HUES6 (cell line): ENCODE measurements around the gene NDUFA6.
"Not testable (repeated sequence)": the region's sequence is repeated elsewhere in the genome, so short reads cannot be mapped to it uniquely, and the experiment has no call there.

Experiments used
- H3K27ac ChIP-seq: 2 replicates; pipeline ENCODE4 v1.7.0; 2013; ENCODE audit warnings: low read depth, mild to moderate bottlenecking, low read length, inconsistent platforms
- H3K27me3 ChIP-seq: 2 replicates; pipeline ENCODE4 v1.6.1; 2013; ENCODE audit warnings: low read length; ENCODE audit not compliant: control insufficient read depth, insufficient read depth
- H3K36me3 ChIP-seq: 2 replicates; pipeline ENCODE4 v1.6.1; 2013; ENCODE audit warnings: low read length; ENCODE audit not compliant: control insufficient read depth, insufficient read depth
- H3K4me1 ChIP-seq: 2 replicates; pipeline ENCODE4 v1.6.1; 2013; ENCODE audit warnings: low read length; ENCODE audit not compliant: control insufficient read depth, insufficient read depth
- H3K4me3 ChIP-seq: 2 replicates; pipeline ENCODE4 v1.5.1; 2013; ENCODE audit warnings: low read depth, low read length
- H3K9ac ChIP-seq: one replicate; pipeline ENCODE4 v1.6.1; 2013; ENCODE audit warnings: mild to moderate bottlenecking, low read length
- H3K9me3 ChIP-seq: 2 replicates; pipeline ENCODE4 v1.6.1; 2013; ENCODE audit warnings: low read depth, low read length; ENCODE audit not compliant: control insufficient read depth, insufficient read depth

The NDUFA6 gene

GRCh38 chr22:42090596-42091454 is at the start of gene NDUFA6:
Gene NDUFA6 (minus strand): TSS chr22:42090772. CDS start chr22:42090744, 28 bp downstream.
- Histone ChIP-seq H3K36me3 (peaks cover 23% of the 10 kb centered on the region), H3K27me3 (no peaks in the 10 kb centered on the region), H3K9ac (peak within 1 kb of the TSS; percentile 93), H3K27ac (peak within 1 kb of the TSS; percentile 88), H3K4me3 (peak within 1 kb of the TSS; percentile 92), H3K9me3 (peaks cover 6% of the 10 kb centered on the region; the same call in 1 of the 2 replicates), H3K4me1 (0 out of 2 replicates have a peak, but pooled peaks cover 3% of the 10 kb centered on the region)

- not testable (repeated sequence) for H3K4me1 ChIP-seq, H3K27me3 ChIP-seq, H3K9me3 ChIP-seq, H3K4me3 ChIP-seq, H3K27ac ChIP-seq, H3K36me3 ChIP-seq, H3K9ac ChIP-seq
These were observed 49.6 kb upstream of the NDUFA6 start for GRCh38 chr22:42140153-42140552.

GRCh38 chr22:42139508-42139907 is 48.9 kb upstream of the NDUFA6 start:
- H3K9me3 ChIP-seq, H3K27me3 ChIP-seq, H3K4me3 ChIP-seq, H3K4me1 ChIP-seq, H3K36me3 ChIP-seq, H3K9ac ChIP-seq, H3K27ac ChIP-seq: not testable (repeated sequence)

- H3K9me3 ChIP-seq = peaks cover 3% of the 10 kb centered on the region; the same call in 1 of the 2 replicates
- H3K9ac ChIP-seq = no peak overlapping the region
- peaks cover 9% of the 10 kb centered on the region; the same call in 1 of the 2 replicates for H3K36me3 ChIP-seq
- H3K27me3 ChIP-seq = no peaks in the 10 kb centered on the region
- no peak overlapping the region for H3K27ac ChIP-seq
- H3K4me1 ChIP-seq = no peaks in the 10 kb centered on the region
- no peak overlapping the region for H3K4me3 ChIP-seq
These were observed 48.4 kb upstream of the NDUFA6 start for GRCh38 chr22:42138972-42139371.

GRCh38 chr22:42138122-42138770 is 47.7 kb upstream of the NDUFA6 start:
- H3K9ac ChIP-seq = no peak overlapping the region
- no peaks in the 10 kb centered on the region for H3K27me3 ChIP-seq
- H3K4me1 ChIP-seq = no peaks in the 10 kb centered on the region
- H3K4me3 ChIP-seq = no peak overlapping the region
- H3K27ac ChIP-seq = no peak overlapping the region
- peaks cover 9% of the 10 kb centered on the region; the same call in 1 of the 2 replicates for H3K36me3 ChIP-seq
- peaks cover 3% of the 10 kb centered on the region; the same call in 1 of the 2 replicates for H3K9me3 ChIP-seq

- not testable (repeated sequence) for H3K36me3 ChIP-seq, H3K4me3 ChIP-seq, H3K27me3 ChIP-seq, H3K9me3 ChIP-seq, H3K27ac ChIP-seq, H3K4me1 ChIP-seq, H3K9ac ChIP-seq
These were observed 45.1 kb upstream of the NDUFA6 start for GRCh38 chr22:42135688-42136087.

- Histone ChIP-seq H3K36me3 (peaks cover 6% of the 10 kb centered on the region; the same call in 1 of the 2 replicates), H3K4me1 (no peaks in the 10 kb centered on the region), H3K9ac (no peak overlapping the region), H3K9me3 (peaks cover 3% of the 10 kb centered on the region; the same call in 1 of the 2 replicates), H3K27ac (no peak overlapping the region), H3K4me3 (no peak overlapping the region), H3K27me3 (no peaks in the 10 kb centered on the region)
These were observed 43.8 kb upstream of the NDUFA6 start for GRCh38 chr22:42134100-42135020.

GRCh38 chr22:42132457-42132856 is 41.9 kb upstream of the NDUFA6 start:
- H3K9me3 ChIP-seq = no peaks in the 10 kb centered on the region
- no peaks in the 10 kb centered on the region for H3K4me1 ChIP-seq
- no peak overlapping the region for H3K27ac ChIP-seq
- H3K27me3 ChIP-seq = no peaks in the 10 kb centered on the region
- no peak overlapping the region for H3K4me3 ChIP-seq
- no peak overlapping the region for H3K9ac ChIP-seq
- no peaks in the 10 kb centered on the region for H3K36me3 ChIP-seq

- no peak overlapping the region for H3K9ac ChIP-seq
- H3K36me3 ChIP-seq = no peaks in the 10 kb centered on the region
- no peaks in the 10 kb centered on the region for H3K9me3 ChIP-seq
- no peak overlapping the region for H3K27ac ChIP-seq
- no peaks in the 10 kb centered on the region for H3K27me3 ChIP-seq
- no peak overlapping the region for H3K4me3 ChIP-seq
- no peaks in the 10 kb centered on the region for H3K4me1 ChIP-seq
These were observed 41.0 kb upstream of the NDUFA6 start for GRCh38 chr22:42131562-42131961.

- H3K27ac ChIP-seq = not testable (repeated sequence)
These were observed 40.3 kb upstream of the NDUFA6 start, which contains the start of gene CYP2D6 for GRCh38 chr22:42130639-42131431. Gene CYP2D6 (minus strand): TSS chr22:42130810. CDS start chr22:42130791, 19 bp downstream.

More at GRCh38 chr22:42130639-42131431, 40.3 kb upstream of the NDUFA6 start, which contains the start of gene CYP2D6:
- H3K4me1 ChIP-seq, H3K9me3 ChIP-seq, H3K9ac ChIP-seq, H3K36me3 ChIP-seq, H3K27me3 ChIP-seq, H3K4me3 ChIP-seq: not testable (repeated sequence)
